SHP77 (cell line): ENCODE results near the gene VSIG10L.
A peak's percentile ranks its signal among the peaks of the same experiment; 100 is the strongest.

Experiments used
- DNase-seq, 2 experiments: peaks; one replicate each; lab custom pipeline; 2025; lab: John Stamatoyannopoulos, UW

Gene VSIG10L

DNA sequence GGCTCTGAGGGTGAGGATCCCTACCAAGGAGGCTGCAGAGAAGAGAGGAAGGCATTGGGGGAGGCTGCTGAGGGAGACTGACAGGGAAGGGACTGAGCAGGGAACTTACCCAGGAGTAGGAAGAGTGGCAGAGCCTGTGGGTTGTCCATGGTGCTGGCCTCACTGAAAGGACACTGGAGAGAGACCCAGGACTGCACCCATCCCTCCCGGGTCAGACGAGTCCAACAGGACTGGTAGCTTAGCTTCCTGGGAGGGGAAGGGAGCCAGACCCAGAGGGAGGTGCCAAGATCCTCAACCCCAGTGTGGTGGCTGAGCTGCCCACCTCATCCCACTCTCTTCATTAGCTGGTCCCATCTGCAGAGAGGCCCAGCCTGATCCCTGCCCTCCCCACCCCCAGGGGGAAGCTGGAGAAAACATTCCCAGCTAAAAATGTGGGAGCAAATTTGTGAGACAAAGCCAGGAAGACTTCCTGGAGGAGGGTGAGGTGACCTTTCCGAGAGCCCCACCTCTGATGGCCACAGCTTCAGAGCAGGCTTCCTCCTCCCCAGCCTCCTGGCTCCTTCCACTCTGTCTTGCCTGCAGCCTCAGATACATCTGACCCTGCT, at the start of gene VSIG10L:
VSIG10L (minus strand) TSS at position 164 of the 605 bp plus-strand sequence; CDS start at position 149, 15 bp downstream.
- DNase-seq = no peak

DNA sequence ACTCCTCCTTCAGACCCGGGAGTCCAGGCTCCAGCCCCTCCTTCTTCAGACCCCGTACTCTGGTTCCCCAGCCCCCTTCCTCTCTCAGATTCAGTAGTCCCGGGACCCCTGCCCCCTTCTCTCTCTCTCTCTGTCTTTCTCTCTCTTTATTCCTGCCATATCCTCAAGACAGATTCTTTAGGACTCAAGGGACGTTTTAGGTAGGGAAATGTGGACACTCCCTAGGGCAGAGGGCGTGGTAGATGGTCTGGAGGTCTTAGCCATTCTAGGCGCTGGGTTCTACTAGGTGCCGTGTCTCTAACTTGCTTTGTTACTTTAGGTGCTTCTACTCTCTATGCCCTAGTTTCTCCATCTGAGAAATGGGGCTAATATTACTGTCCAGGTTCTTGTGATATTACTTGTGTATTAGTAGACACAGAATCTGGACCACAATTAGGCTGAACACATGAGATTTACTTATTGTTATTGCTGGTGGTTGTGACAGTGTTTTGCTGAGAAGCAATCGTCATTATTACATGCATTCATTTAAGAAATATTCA, 49.2 kb upstream of the VSIG10L start:
- no peak for DNase-seq

DNA sequence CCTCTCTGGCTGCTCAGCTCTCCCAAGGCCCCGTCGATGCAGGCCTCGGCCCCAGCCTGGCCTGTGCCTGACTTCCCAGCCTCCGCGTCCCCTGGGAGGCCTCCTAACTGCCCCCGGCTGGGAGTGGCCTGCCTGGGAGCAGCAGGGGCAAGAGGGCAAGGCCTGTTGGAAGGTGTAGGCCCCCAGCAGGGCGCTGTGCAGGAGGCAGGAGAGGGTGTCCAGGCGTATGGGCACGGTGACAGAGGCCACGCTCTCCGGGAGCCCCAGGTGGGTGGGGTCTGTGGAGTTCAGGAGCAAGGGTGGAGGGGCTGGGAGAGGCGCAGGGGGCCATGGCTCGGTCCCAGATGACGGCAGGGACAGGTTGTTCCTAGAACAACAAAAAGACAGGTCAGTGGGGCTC, 47.2 kb upstream of the VSIG10L start:
- DNase-seq = no peak

DNA sequence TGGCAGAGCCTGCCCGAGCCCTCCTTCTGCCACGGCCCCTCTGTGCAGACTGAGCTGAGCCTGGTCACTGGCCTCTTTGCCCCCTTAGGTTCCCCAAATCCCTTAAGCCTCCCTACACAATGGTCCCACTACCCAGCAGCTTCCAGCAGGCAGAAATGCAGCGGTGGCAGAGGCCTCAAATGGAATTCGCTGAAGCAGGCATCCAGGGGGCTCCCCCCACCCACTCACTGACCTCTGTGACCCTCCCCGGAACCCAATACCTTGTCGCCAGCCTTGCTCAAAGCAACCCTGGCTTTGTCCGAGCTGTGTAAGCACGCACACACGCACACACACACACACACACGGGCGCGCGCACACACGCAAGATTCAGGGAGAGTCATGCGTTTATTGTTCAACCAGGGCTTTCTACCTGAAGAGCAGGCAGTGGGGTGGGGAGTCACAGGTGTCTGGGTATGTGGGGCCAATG, 46.0 kb upstream of the VSIG10L start, which contains the start of gene LIM2:
LIM2 (minus strand) TSS at position 51 of the 466 bp plus-strand sequence. CDS start 531 bp downstream, outside the sequence.
- DNase-seq = no peak

DNA sequence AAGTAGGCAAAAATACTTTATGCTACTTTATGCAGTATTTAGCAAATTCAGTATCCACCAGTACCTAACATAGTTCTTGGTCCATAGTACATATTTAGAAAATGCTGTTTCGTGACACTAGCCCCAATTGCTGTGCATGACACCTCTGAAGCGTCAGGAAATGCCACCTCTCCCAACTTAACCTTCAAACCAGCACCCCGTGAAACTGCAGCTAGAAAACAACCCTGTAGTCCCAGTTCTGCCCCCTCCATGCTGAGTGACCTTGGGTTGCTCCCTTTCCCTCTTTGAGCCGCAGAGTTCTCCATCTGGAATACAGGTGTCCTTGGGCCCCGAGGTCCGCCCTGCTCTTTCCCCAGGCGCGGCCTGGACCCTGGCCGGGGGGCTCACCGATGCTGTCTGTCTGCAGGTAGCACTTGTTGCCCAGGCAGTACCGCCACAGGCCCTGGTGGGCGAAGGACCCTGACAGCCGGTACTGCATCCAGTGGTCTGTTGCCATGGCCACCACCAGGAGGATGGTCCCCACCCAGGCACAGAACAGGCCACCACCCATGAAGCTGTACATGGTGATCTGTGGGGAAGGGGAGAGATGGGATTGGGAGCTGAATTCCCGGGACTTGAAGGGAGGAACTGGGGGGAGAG, 45.1 kb upstream of the VSIG10L start:
- no peak for DNase-seq

DNA sequence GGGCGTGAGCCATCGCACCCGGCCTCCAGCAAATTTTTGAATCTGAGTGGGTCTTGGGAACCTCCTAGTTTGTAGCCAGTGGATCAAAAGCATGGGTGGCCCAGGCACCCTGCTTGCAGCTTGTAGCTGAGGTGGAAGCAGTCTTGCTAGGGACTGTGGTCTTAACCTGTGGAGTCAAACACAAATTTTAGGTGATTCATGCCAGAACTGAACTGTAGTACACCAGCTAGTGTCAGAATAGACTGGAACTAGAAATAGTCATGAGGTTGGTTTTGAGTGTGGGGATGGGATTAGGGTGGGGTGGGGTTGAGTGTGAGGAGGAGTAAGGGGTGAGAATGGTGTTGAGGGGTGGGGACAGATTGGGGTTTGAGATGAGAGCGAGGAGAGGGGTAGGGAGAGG, 40.1 kb upstream of the VSIG10L start:
- no peak for DNase-seq

DNA sequence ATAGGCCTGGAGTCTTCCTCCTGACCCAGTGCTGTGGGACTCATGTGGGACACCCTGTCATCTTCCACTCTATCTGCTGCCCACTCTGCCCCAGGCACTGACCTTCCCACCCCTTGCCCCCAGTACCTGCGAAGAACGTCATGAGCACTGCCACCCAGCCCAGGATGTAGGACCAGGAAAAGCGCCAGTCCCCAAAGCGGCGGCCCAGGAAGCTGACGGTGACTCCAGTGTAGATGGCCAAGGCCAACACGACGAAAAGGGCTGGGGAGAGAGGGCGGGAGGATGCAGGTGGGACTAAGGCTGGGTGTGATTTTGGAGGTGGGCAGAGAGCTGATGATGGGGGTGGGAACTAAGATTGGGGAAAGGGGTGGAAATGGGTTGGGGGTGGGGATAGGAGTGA, 38.4 kb upstream of the VSIG10L start:
- DNase-seq = no peak

DNA sequence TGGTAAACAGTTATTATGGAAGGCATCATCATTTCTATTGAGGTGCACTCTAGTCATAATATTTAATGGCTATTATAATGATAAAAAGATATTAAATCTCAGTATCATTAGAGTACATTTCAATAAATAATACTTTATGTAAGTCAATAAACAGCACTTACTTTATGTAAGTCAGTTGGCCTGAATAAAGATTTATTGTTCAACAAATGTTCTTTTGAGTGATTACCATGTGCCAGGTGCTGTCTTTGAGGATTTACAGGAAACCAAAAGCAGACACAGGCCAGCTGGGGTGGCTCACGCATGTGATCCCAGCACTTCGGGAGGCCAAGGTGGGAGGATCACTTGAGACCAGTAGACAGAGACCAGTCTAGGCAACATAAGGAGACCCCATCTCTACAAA, 35.5 kb upstream of the VSIG10L start:
- DNase-seq = no peak

DNA sequence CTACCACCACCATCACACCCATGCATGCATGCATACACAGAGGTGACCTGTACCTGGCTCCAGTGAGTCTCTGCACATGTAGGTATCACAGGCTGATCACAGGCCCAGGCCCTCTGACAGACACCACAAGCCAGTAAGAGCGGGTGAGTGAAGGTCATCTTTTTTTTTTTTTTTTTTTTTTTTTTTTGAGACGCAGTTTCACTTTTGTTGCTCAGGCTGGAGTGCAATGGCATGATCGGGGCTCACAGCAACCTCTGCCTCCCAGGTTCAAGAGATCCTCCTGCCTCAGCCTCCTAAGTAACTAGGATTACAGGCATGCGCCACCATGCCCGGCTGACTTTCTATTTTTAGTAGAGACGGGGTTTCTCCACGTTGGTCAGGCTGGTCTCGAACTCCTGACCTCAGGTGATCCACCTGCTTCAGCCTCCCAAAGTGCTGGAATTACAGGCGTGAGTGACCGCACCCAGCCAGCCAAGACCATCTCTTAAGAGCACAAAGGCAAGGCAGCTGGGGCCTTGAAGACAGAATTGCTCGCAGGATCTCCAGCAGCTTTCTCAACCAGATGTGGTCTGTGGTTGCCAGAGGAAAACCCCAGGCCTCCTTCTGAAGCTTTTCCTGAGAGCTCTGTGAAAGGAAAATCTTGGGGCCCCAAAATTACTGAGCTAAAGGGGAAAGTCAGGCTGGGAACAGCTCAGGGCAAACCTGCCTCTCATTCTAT, 33.7 kb upstream of the VSIG10L start:
- DNase-seq = no peak

DNA sequence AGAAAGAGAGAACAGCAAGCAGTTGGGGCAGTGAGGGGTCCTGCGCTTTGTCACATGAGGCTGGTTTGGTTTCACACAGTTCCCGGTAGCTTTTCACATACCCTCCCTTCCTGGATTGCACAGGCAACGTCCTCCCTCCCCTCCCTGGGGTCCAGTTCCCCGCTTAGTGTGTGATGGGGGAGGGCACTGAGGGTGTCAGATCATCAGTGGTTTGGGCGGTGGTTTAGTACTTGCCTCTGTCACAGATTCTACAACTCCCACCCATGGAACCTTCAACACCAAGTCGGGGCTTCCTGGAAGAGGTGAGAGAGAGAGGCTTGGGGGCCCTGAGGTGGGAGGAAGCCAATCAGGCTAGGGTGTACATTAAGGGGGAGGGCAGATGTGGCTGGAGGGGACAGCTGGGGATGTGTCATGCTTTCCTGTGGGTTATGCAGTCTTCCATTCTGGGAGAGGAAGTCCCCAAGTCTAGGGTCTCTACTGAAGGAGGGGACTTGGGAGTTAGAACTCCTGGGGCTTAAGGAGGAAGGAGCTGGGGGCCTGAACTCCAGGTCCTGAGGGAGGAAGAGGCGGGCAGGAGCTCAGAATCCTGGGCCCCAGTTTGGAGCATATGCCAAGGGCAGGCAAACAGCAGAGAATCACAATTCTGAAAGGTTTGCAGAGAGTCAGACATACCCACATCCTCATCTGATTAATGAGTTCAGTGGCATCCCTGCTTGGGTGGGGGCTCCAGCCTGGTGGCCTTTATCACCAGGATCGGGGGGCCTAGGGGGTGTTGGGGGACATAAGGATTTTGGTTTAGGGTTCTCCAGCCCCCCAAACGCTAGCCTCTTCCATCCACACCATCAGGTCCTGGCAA, 30.9 kb upstream of the VSIG10L start, which contains the start of gene NKG7:
NKG7 (minus strand) TSS at position 6 of the 856 bp plus-strand sequence. CDS start 119 bp downstream, outside the sequence.
- DNase-seq = no peak

DNA sequence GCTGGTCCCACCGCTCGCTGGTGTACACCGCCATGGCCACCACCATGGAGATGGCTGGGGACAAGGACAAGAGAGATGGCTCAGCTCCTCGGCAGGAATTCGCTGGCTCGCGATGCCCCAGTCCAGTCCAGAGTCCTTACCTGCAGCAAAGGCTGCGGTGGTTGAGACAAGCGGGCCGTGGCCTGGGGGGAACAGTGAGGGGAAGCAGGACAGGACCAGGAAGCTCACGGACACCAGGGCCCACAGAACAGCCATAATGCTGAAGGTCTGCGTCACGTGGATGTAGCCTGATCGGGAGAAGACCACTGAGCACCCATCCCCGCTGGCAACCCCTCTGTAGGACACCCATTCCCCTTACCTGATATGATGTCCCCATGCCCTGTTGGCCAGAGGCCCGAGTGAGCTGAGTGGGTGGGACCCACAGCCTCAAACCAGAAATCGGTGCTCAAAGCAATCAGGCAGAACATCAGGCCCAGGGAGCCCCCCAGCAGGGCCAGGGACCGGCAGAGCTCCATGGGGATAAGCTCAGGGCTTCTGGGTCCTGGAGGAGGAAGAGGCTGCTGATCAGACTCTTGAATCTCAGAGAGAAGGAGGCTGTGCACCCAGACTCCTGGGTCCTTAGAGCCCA, 30.2 kb upstream of the VSIG10L start:
- no peak for DNase-seq

DNA sequence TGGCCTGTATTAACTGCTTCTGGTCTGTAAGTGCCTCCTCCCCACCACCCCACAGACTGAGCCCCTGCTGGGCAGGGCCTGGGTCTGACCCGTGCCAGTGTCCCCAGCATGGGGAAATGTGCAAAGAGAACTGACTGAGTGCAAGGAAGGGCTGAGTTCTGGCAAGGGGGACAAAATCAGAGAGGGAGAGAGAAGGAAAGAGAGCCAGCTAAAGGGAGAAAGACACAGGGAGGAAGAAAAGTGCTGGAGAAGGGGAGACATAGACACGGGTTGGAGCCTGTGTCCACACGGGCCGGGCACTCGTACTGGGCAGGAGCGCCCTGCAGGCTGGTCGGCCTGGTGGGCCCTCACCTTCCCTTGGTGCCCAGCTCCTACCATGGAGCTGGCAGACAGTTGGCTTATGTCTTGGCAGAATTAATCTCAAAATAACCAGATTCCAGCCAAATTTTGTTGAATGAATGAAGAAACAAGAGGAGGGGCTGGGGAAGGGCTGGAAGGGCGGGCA, 29.3 kb upstream of the VSIG10L start:
- no peak for DNase-seq

DNA sequence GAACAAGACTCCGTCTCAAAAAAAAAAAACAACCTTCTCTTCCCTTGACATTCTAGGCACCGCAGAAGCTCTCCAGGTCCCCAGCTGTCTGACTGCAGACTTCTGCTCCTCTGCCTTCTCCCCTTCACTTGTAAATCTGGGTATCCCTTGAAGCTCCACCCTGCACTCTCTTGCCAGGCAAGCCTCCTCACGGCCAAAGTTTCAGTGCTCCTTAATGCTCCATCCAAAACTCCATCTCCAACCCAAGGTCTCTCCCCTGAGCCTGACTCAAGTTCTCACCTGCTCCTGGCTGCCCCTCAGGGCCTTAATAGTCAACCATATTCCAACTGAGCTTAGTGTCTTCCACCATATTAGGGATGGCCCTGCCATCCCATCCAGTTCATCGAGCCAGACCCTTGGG, 28.3 kb upstream of the VSIG10L start:
- DNase-seq = no peak

DNA sequence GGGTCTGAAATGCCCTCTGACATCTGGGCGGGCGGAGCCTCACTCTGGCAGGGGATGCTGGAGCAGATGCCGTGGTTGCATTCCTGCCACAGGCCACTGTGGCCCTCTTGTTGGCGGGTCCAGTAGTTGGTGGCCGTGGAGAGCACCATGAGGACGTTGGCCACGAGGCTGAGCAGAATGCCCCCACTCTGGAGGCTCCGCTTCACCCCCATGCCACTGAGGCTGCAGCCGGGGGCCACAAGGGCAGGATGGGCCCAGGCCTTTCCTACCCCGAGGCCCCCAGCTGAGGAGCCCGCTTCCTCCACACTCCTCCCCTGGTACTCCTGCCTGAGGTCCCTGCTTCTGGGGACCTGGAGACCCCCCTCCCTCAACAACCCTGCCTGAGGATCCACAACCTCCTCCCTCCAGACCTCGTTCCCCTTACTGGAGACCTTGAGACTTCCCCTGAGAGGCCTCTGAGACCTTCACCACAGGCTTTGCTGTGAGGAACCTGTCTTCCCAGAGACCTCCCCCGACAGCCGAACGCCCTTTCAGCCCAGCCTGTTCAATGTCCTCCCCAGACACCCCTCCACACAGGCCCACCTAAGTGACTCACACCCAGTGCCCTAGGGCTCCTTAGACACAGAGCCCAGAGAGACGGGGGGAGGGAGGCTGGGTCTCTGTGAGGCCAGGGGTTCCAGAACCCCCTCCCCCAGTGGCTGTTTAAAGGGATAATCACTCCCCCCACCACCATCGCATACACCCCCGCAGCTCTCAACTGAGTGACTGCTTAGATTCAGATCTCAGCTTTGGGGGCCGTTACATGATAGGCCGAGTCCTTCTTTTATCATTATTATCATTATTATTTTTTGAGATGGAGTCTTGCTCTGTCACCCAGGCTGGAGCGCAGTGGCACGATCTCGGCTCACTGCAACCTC, 26.7 kb upstream of the VSIG10L start, which contains the start of gene CLDND2:
CLDND2 (minus strand) TSS at position 638 of the 917 bp plus-strand sequence; CDS start at position 212, 426 bp downstream.
- no peak for DNase-seq

DNA sequence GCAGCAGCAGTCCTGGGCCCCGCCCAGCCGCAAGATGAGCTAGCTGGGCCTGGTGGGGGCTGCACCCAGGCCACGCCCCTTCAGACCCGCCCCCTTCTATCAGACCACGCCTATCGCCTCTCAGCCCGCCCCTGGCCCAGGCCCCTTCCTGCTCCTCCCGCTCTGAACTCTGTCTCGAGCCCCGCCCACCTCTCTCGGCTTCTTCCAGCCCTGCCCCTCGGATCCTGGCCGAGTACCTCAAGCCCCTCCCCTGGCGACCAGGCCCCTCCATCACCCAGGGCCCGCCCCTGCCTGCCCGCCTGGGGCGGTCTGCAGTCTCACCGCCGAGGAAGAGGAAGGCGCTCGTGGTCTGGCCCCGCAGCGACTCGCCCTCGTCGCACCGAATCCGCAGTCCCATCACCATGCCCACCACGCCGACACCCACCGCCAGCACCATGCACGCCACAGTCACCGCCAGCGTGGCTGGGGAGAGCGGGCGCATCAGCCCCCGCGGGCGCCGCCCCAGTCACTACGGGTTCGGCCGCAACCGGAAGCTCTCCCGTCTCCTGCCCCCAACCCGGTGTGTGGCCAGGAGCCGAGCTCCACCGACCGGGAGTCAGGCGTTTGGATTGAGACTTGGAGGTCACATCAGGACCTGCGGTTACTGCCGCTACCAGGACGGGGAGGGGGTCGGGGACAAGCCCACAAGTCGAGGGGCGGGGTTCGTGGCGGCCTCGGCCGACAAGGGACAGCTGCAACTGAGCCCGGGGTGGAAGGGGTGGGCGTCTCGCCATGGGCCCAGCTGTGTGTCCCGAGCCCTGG, 25.8 kb upstream of the VSIG10L start:
- peak; percentile 94 to 96 for DNase-seq

DNA sequence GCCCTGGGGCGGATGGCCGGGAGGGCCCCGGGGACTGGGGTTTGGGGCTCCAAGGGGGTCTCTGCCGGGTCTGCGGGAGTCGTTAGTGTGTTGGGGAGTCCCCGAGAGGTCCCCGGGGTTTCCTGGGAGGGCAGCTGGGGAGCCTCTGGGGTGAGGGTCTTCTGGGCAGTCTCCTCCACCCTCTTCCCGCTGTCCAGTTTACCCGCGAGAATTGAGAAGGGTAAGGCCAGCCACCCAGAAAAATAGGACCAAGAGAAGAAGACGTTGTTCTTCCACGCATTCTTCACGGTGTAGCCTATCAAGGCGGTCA, 25.3 kb upstream of the VSIG10L start:
- DNase-seq = no peak

DNA sequence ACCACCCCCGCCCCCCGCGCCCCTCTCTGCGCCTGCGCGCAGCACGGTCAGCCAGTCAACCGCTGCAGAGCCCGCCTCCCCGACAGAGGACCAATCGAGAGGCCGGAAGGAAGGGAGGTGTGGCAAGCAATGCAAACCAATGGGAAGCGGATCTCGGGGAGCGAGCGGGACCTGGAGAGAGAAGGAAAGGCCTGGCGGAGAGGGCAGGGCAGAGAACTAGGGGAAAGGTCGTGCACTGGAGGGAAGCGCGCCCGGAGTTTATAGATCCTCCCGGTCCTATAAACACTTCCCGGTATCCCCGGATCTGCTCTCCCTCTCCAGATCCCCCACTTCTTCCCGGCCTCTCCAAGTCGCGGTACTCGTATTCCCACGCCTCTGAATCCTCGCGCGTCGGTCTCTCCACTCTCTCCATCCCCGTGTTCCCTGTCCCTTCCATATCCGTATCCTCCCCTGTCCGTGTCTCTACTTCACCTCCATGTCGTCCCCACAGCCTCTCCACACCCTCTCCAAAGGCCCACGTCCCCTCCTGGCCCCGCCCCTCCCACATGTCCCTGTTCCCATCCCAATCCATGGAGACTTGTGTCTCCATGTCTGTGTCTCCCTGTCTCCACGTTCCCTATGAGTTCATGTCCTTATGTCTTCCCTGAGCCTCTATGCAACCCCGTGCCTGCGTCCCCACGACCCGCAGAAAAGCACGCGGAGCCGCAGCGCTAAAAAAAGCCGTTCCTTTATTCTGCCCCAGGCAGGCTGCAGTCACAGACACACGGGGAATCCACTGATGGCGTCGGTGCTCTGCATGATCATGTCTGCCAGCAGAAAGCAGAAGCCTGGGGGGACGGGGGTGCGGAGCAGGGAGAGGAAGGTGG, 24.7 kb upstream of the VSIG10L start:
- DNase-seq = peak; percentile 95 to 96

DNA sequence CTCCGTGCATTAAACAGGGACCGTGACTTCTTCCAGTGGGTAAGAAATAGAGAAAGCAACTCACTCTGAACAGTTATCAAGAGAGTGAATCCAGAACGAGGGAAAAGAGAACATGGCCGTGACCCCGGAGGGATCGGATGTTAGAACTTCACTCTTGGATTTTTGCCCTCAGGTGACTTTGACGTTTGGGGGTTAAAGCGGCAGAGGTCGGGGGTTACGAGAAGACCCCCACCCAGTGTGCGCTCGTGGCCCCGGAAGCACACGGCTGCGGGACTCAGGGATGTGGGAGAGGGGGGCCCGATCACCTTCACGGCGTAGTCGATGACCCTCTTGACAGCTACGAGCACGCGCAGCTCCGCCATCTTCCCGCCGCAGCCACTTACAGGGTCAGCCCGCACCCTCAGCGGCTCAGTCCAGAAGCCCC, 24.0 kb upstream of the VSIG10L start, which contains the start of gene ETFB:
ETFB (minus strand) TSS at position 424 of the 424 bp plus-strand sequence; CDS start at position 362, 62 bp downstream.
- DNase-seq = no peak
